ENCODE data around the gene PSEN1.

The PSEN1 gene

GRCh38 chr14:73136387-73137225 lies at the start of gene PSEN1:
TSS of gene PSEN1 (plus strand) at chr14:73136507. CDS start at chr14:73148020, 11,513 bp downstream.
- H3K4me3 ChIP-seq (ENCODE audit: low read depth, low read length) = peak within 1 kb of the TSS; percentile 79
- DNase-seq (ENCODE audit: low read depth) = peak; percentile 95
- TF ChIP-seq POLR2A (IDR thresholded peaks at IDR 0.05; ENCODE audit: extremely low read depth, insufficient read length) (peak; percentile 85), MYC (IDR thresholded peaks at IDR 0.05; ENCODE audit: low read depth, low read length) (peak; percentile 46; the same call in 1 of the 2 replicates), MAX (IDR thresholded peaks at IDR 0.05; ENCODE audit: low read depth, low read length) (peak; percentile 68), CTCF (IDR thresholded peaks at IDR 0.05; ENCODE audit: low read depth, low read length) (no peak)

- no peak for TF ChIP-seq MYC (IDR thresholded peaks at IDR 0.05; ENCODE audit: low read depth, low read length)
- no peak for TF ChIP-seq POLR2A (IDR thresholded peaks at IDR 0.05; ENCODE audit: extremely low read depth, insufficient read length)
- TF ChIP-seq MAX (IDR thresholded peaks at IDR 0.05; ENCODE audit: low read depth, low read length) = no peak
- TF ChIP-seq CTCF (IDR thresholded peaks at IDR 0.05; ENCODE audit: low read depth, low read length) = no peak
- no peak overlapping the region for H3K4me3 ChIP-seq (ENCODE audit: low read depth, low read length)
- no peak for DNase-seq (ENCODE audit: low read depth)
Observed at GRCh38 chr14:73091044-73091443, 45.3 kb upstream of the PSEN1 start.

GRCh38 chr14:73097421-73097820 lies 38.9 kb upstream of the PSEN1 start:
- TF ChIP-seq POLR2A (IDR thresholded peaks at IDR 0.05; ENCODE audit: extremely low read depth, insufficient read length) = no peak
- TF ChIP-seq MYC (IDR thresholded peaks at IDR 0.05; ENCODE audit: low read depth, low read length) = no peak
- TF ChIP-seq MAX (IDR thresholded peaks at IDR 0.05; ENCODE audit: low read depth, low read length) = no peak
- no peak for TF ChIP-seq CTCF (IDR thresholded peaks at IDR 0.05; ENCODE audit: low read depth, low read length)
- no peak for DNase-seq (ENCODE audit: low read depth)
- no peak overlapping the region for H3K4me3 ChIP-seq (ENCODE audit: low read depth, low read length)

GRCh38 chr14:73100334-73100733 lies 36.0 kb upstream of the PSEN1 start:
- no peak for DNase-seq (ENCODE audit: low read depth)
- H3K4me3 ChIP-seq (ENCODE audit: low read depth, low read length) = no peak overlapping the region
- TF ChIP-seq MYC (IDR thresholded peaks at IDR 0.05; ENCODE audit: low read depth, low read length) (no peak), POLR2A (IDR thresholded peaks at IDR 0.05; ENCODE audit: extremely low read depth, insufficient read length) (no peak), MAX (IDR thresholded peaks at IDR 0.05; ENCODE audit: low read depth, low read length) (no peak), CTCF (IDR thresholded peaks at IDR 0.05; ENCODE audit: low read depth, low read length) (no peak)

GRCh38 chr14:73102806-73103497 lies 33.4 kb upstream of the PSEN1 start:
- TF ChIP-seq POLR2A (IDR thresholded peaks at IDR 0.05; ENCODE audit: extremely low read depth, insufficient read length) = no peak
- TF ChIP-seq CTCF (IDR thresholded peaks at IDR 0.05; ENCODE audit: low read depth, low read length) = no peak
- TF ChIP-seq MAX (IDR thresholded peaks at IDR 0.05; ENCODE audit: low read depth, low read length) = no peak
- no peak for TF ChIP-seq MYC (IDR thresholded peaks at IDR 0.05; ENCODE audit: low read depth, low read length)
- DNase-seq (ENCODE audit: low read depth) = no peak
- H3K4me3 ChIP-seq (ENCODE audit: low read depth, low read length) = no peak overlapping the region
